Measurements from ENCODE around the gene MMP1. TPM values are rescaled to one million over a fixed set of nuclear protein-coding genes. Genes with fewer than 3 reads are reported as not detected.

MMP1 gene
- total RNA-seq, 4 donors from 2014 or later, result 0.35 to 1.7 (median 1.0) TPM

DNA sequence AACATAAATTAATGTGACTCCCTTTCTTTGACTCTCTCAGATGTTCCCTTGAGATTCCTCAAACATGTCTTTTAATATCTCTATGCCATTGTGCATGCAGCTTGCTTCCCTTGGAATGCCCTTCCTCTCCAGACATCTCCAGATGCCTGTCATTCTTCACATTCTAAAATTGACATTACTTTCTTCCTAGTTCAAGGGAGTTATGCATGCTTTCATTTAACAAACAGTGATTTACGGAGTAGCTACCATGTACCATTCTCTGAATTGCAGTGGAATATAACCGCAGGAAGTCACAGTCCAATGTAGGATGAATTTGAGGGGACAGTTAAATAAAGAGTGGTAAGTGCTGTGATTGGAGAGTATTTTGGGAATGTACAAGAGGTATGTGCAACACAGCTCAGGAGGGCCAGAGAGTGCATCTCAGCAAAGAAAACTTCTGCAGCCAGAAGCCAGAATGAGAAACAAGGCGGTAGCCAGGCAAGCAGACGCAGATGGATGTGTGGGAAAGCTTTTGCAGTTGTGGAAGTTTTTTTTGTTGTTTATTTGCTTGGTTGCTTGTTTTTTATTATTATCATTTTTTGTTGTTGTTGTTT, 36.2 kb downstream of the MMP1 start:
- TF ChIP-seq POLR2A (IDR thresholded peaks at IDR 0.05), result no peak
- TF ChIP-seq CTCF (IDR thresholded peaks at IDR 0.05), result no peak
- Histone ChIP-seq H3K27ac (no peak overlapping the region), H3K4me1 (no peaks in the 10 kb centered on the region), H3K27me3 (no peaks in the 10 kb centered on the region), H3K36me3 (no peaks in the 10 kb centered on the region), H3K4me3 (no peak overlapping the region), H3K9me3 (no peaks in the 10 kb centered on the region)
- DNase-seq, result no peak

GRCh38 chr11:102760344-102761035, 37.5 kb downstream of the MMP1 start:
- H3K27me3 ChIP-seq, result no peaks in the 10 kb centered on the region
- DNase-seq, result no peak
- H3K27ac ChIP-seq, result no peak overlapping the region
- no peaks in the 10 kb centered on the region for H3K36me3 ChIP-seq
- no peaks in the 10 kb centered on the region for H3K9me3 ChIP-seq
- no peak overlapping the region for H3K4me3 ChIP-seq
- TF ChIP-seq CTCF (IDR thresholded peaks at IDR 0.05), result no peak
- no peak for TF ChIP-seq POLR2A (IDR thresholded peaks at IDR 0.05)
- H3K4me1 ChIP-seq, result no peaks in the 10 kb centered on the region

- no peaks in the 10 kb centered on the region for H3K27me3 ChIP-seq
- H3K4me1 ChIP-seq, result no peaks in the 10 kb centered on the region
- no peaks in the 10 kb centered on the region for H3K36me3 ChIP-seq
- no peak for DNase-seq
- H3K9me3 ChIP-seq, result no peaks in the 10 kb centered on the region
- no peak for TF ChIP-seq POLR2A (IDR thresholded peaks at IDR 0.05)
- no peak for TF ChIP-seq CTCF (IDR thresholded peaks at IDR 0.05)
- H3K27ac ChIP-seq, result no peak overlapping the region
- no peak overlapping the region for H3K4me3 ChIP-seq
These were observed 40.0 kb downstream of the MMP1 start for GRCh38 chr11:102757823-102758549.

- TF ChIP-seq POLR2A (IDR thresholded peaks at IDR 0.05) (no peak), CTCF (IDR thresholded peaks at IDR 0.05) (no peak)
- no peak overlapping the region for H3K27ac ChIP-seq
- H3K27me3 ChIP-seq, result no peaks in the 10 kb centered on the region
- H3K4me3 ChIP-seq, result no peak overlapping the region
- no peak for DNase-seq
- no peaks in the 10 kb centered on the region for H3K36me3 ChIP-seq
- H3K9me3 ChIP-seq, result no peaks in the 10 kb centered on the region
- no peaks in the 10 kb centered on the region for H3K4me1 ChIP-seq
These were observed 44.7 kb downstream of the MMP1 start for GRCh38 chr11:102753267-102753666.

- no peaks in the 10 kb centered on the region for H3K9me3 ChIP-seq
- H3K27me3 ChIP-seq, result no peaks in the 10 kb centered on the region
- no peaks in the 10 kb centered on the region for H3K4me1 ChIP-seq
- no peak for DNase-seq
- H3K4me3 ChIP-seq, result no peak overlapping the region
- H3K36me3 ChIP-seq, result no peaks in the 10 kb centered on the region
- no peak for TF ChIP-seq POLR2A (IDR thresholded peaks at IDR 0.05)
- no peak for TF ChIP-seq CTCF (IDR thresholded peaks at IDR 0.05)
- H3K27ac ChIP-seq, result no peak overlapping the region
These were observed 46.3 kb downstream of the MMP1 start for GRCh38 chr11:102751673-102752072.
